GM21390 (cell line): ENCODE results near the gene LVRN.

Experiments used
- ATAC-seq: cut with Tn5 transposase; IDR thresholded peaks from one replicate; pipeline ENCODE4 v1.9.1; 2021; ENCODE audit not compliant: unreplicated experiment

Gene LVRN

DNA sequence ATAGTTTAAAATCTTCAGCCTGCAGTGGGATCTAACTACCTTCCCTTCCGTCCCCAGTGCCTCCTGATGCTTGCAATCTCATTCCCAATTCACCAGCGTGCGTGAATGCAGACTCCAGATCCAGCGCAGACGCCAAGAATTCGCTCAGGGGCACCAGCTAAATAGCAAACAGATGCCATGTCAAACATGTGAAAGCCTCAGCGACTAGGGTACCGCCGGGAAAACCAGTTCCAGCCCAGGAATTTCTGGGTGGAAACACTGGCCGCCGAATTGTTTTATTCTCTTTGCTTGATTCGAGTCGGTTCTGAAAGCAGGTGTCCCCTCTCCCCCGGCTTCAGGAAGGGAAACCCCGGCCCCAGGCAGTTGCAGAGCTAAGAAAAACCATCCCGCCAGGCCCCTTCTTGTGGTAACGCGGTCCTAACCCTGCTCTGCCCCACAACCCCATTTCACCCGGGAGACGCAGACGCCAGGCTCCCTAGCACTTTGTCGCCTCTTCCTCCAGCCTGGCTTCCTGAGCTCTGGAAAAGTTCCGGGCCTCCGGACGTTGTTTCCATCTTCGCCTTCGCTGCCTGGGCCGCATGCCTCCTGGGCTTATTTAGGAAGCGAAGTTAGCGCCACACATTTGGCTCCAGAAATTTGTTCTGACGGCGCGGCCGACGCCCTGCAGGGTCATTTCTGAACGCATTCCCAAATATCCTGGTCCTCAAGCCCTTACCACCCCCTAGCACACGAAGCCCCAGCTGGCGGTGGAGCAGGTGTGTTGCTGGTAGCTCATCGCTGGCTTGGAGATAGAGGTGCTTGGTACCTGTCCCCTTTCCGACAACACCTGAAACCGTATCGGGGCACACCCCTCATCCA lies 665 bp upstream of the LVRN start:
- ATAC-seq, result no peak

DNA sequence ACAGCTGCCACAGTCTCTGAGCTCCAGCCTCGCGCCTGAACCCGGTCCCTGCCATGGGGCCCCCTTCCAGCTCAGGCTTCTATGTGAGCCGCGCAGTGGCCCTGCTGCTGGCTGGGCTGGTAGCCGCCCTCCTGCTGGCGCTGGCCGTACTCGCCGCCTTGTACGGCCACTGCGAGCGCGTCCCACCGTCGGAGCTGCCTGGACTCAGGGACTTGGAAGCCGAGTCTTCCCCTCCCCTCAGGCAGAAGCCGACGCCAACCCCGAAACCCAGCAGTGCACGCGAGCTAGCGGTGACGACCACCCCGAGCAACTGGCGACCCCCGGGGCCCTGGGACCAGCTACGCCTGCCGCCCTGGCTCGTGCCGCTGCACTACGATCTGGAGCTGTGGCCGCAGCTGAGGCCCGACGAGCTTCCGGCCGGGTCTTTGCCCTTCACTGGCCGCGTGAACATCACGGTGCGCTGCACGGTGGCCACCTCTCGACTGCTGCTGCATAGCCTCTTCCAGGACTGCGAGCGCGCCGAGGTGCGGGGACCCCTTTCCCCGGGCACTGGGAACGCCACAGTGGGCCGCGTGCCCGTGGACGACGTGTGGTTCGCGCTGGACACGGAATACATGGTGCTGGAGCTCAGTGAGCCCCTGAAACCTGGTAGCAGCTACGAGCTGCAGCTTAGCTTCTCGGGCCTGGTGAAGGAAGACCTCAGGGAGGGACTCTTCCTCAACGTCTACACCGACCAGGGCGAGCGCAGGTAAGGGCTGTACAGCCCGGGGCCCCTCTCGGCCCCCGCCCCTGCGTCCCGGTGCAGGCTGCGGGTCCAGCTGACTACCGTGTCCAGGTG lies 509 bp downstream of the LVRN start:
- ATAC-seq, result peak; percentile 44

DNA sequence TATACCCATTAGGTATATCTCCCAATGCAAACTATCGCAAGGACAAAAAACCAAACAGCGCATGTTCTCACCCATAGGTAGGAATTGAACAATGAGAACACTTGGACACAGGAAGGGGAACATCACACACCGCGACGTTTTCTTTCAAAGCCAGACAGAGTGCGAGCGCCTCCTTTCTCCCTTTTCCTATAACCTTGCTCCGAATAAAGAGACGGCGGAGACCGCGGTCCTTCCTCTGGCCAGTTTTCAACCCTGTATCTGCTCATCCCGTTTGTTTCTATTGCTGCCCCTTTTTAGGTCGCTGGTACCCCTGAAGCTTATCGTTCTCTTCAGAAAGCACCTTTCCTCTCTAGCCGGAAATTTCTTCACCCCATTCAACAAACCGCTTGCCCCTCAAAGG lies 1.3 kb downstream of the LVRN start:
- no peak for ATAC-seq

DNA sequence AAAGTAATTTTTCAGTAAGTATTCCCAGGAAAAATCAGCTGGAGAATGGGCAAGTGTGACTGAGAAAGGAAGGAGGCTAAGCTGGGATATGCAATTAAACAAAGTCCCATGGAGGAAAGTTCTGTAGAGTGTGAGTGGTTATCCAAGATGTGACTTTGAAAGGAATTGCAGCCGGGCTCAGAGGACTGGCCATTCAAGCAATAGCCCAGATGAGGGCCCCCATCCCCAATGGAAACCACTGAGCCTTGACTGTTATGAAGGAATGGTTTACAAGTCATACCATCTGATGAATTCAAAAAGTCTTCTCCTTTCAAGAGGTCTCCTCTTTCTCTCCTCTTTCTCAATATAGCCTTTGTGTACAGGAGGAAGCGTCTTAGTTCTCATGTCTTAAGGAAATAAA lies 6.5 kb downstream of the LVRN start:
- no peak for ATAC-seq

DNA sequence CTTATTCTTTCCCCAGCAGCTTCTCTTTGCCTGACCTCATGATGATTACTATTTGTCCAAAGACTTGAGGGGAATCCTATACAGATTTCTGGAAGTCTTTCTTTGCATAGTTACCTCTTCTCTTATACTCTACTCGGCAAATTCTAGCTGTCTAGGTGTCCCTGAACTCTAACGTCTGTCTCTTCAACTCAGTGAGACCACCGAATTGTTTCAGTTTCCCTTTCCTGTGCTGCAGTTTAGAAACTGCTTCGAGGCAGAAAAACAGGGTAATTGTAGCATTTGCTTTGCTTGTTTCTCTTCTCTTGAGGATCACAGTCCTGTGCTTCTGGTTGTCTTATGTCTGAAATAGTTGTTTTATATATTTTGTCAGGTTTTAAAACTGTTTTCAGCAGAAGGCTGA lies 14.8 kb downstream of the LVRN start:
- peak; percentile 90 for ATAC-seq

DNA sequence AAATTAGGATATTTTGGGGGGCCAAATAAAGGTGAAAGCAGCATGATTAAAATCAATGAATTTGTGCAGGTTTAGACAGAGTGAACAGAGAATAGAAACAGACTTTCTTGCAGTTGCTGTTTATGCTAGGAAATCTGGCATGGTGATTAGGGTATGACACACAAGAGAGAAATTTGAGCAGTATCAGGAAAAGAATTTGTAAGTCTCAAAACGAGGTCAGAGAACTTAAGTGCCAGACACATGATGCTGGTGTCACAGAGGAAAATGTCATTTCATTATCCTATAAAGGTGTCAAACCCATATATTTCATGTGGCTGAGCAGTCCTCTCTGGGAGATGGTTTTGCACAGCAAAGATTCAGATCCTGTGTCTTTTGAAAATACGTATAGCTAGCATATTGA lies 15.7 kb downstream of the LVRN start:
- ATAC-seq, result peak; percentile 37

DNA sequence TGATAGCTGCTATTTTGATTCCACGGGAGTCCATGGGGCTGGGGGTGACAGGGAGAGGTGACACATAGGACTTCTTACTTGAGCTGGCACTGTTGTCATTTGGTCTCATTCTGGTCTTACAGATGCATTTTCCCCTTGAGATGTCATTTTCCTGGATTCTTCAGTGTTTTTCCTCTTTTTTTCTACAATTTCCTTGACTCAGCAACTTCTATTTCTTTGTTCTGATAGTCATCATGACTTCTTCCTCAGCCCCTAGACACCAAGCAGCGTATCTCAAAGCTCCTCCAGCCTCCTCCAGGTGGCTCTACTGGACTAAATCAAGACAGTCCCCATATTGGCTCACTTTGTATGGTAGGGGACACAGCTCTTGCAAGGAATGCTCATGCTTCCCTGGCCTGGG lies 16.5 kb downstream of the LVRN start:
- ATAC-seq, result no peak

DNA sequence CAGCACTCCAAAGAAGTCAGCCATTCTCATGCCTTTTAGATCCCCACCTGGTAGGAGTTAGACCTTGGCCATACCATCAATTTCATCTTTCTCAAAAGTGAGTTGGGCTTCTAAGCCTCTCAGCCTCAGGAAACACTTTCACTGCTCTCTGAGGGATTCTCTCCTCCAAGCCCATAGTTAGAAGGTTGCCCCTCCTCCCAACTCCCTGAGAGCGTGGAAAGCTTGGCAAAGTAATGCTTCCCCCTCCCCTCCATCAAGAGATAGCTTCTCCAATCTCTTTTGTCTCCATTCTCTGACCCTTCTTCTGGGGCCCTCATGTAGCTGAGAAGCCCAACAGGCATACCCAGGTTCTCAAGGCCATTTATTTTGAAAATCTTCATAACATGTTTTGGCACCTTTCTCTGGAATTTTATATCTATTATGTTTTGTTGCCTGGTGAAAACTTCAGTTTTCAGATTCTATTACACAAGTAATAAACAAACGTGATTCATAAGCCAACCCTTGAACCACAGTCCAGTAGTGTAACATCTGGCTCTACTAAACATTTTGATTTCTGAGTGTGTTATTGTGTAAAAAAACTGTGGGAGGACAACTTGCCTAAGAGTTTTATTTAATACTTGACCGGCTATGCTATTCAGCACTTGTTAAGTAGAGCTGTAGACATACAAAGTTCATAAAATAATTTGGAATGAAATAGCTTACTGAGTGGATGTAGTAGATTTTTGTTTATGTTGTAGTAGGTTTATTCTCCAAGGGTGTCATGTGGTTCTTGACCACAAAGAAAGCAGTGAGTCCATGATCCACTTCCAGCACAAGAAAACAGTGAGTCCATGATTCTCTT lies 17.1 kb downstream of the LVRN start:
- no peak for ATAC-seq

DNA sequence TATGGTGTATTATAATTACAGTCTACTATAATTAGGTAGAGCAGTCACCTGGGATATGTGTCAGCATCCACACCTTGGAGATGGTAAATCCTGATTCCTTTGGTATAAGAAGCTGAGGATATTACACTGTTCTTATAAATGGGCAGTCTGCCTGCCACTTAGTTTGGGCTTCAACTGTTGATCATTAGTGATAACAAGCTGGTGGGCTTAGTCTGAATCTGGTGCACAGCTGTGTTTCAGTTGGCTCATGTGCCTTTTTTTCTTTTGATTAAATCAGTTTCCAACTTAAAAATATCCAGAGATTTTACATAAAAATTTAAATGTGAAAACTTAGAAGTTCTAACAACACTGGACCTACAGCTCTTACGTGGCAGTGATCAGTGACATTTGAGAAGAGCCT lies 21.2 kb downstream of the LVRN start:
- ATAC-seq, result no peak

DNA sequence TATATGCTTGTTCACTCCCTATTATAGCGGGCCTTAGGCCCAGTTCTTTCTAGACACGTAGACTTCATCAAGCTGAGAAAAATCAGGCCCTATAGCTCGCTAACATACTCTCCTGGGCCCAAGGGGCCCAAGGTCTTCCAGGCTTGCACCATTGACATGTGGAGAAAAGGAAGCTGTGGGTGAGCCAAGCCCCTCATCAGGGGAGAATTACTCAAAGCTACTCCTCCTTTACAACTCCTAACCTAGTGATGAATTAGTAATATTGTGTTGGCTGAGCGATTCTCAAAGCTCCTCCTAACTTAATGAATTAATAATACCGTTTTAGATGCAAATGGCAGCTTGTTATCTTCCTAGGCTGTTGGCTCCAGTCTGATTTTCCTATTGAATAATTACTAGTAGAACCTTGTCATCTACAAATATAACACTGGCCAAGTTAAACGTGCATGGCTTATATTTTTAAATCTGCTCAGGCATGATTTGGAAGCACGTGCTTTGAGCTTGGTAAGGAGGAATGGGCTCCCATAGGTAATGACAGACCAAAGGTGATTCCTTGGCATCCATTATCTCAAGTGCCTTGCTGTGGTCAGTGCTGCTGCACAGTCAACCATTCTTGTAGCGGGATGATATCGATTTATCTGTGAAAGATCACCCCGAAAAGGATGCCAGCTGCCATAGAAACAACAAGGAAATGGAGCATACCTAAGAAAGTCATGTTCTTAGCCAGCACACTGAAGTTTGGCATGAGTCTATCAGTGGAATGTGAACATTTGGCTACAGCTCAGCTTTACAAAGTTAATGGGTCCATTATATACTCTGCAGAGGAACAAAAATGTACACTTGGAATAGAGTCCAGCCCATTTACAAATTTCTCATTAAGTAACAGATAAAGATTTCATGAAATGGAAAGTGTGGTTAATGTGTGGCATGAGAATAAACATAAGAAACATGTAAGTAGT lies 23.8 kb downstream of the LVRN start:
- no peak for ATAC-seq

DNA sequence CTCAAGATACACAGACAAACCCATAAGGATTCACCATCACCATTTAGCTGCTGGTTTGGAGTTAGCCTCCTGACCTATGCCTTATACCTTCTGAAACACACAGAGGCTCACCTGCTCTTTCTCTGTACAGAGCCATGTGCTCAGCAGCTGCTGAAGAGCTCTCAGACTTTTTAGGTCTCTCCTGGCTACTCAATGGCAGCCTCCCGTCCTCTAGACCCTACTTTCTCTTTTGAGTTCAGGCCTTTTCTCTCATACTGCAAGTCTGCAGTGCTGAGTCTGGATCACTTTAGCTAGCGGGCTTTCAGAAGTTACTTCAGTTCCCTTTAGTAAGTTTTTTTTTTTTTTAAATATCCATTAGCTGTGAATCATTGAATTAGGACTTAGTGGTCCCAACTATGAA lies 25.7 kb downstream of the LVRN start:
- no peak for ATAC-seq

DNA sequence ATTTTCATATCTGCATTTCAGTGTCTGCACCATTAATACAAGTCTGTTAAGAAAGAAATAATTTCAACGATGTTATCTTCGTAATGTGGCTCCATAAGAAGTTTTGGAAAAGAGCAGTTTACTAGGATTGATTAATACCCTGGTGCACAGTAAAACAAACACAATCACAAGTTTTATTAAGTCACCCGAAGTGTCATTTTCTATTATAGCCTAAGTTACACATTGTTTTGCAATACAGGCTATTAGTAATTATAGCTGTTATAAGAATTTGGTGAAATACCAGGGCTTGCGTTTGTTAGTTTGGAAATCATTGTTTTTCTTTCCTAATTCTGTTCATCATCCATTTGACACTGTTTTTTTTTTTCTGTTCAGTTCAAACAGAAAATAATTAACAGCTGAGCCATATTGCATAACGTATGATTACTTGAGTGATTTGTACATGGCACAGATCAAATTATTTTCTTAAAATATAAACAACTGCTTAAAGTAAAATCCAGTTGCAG lies 30.6 kb downstream of the LVRN start:
- ATAC-seq, result no peak

DNA sequence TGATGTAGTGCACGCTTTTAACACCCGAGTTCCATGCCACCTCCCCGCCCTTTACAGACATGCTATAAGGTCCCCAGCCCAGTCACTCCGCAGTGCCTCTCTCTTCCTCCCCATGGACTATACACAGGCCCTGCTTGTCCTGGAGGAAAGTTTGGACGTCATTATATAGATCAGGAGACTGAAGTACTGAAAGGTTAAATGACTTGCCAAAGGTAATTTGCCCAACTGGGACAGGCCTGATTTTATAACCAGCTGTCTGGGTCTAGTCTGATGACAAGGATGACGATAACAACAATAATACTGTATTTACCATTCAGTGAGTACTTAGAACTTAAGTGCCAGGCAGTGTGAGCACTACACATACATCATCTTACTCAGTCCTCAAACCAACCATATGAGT lies 33.1 kb downstream of the LVRN start:
- ATAC-seq, result no peak

DNA sequence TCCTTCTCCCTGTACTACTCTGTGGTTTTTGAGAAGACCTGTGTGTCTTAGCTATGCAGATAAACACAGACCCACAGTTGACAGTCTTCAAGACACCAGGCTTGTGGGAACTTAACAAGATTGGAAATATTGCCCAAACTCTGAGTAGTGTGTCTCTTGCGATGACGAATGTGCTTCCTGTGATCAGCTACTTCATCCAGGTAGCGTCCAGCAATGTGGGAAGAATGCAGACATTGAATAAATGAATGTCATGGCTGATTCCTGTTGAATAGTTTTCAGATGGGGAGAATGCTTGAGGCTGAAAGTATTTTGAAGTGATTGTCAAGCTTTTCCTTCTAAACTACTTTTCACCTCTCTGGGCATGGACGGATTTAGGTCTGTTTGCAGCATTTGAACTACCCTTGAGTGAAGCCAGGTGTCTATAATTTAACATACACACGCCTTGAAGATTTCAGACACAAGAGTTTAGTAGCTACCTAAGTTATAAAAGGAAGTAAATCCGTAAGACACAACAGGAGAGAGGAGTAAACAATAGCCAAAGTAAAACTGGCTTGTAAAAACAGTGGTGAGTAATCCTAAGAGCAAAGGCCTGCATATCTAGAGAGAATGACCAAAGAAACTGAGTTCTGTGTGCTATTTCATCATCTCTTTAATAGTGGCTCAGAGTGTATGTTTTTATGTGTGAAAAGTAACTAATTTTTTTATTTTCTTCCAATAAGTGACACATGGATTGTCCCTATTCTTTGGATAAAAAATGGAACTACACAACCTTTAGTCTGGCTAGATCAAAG lies 40.0 kb downstream of the LVRN start:
- no peak for ATAC-seq

DNA sequence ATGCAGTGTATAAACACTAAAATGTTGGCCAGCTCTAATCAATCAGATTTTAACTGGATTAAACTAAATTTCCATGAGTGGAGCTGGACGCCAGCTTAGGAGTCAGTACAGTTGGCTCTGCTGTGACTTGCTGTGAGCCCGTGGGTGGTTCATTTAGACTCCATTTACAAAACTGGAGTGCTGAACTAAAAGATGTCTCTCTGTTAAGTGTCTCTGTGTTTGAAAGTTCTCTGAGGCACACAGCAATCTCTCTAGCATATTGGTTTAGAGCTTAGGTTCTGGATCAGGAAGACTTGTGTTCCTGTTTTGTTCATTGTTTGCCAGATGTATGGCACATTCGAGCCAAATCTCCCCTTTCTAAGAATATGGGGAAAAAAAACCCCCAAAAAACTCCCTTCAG lies 42.0 kb downstream of the LVRN start:
- no peak for ATAC-seq

DNA sequence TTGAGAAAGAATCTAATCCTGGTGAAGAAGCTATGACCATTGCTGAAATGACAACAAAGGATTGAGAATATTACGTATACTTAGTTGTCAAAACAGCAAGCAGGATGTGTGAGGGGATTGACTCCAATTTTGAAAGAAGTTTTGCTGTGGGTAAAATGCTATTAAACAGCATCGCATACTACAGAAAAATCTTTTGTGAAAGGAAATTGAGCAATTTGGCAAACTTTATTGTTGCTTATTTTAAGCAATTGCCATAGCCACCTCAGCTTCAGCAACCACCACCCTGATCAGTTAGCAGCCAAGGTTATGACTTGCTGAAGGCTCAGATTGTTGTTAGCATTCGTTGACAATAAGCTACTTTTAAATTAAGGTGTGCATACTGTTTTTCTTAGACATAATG lies 47.5 kb downstream of the LVRN start:
- ATAC-seq, result no peak

DNA sequence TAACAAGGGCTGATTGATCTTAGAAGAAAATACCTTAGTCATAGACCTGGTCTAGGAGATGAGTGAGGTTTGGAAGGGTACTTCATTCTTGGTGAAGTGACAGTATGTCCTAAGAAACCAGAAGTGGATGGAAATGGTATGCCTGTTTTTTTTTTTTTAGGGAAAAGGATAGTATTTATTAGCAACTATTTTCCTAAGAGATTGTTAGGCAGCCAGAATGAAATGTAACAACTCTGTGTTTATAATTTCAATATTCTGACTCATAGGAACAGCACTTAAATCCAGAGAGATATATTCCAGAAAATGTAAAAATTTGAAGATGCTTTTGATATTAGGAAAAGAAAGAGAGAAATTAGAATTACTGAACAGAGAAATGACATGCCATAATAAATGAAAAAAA lies 48.8 kb downstream of the LVRN start:
- ATAC-seq, result no peak

DNA sequence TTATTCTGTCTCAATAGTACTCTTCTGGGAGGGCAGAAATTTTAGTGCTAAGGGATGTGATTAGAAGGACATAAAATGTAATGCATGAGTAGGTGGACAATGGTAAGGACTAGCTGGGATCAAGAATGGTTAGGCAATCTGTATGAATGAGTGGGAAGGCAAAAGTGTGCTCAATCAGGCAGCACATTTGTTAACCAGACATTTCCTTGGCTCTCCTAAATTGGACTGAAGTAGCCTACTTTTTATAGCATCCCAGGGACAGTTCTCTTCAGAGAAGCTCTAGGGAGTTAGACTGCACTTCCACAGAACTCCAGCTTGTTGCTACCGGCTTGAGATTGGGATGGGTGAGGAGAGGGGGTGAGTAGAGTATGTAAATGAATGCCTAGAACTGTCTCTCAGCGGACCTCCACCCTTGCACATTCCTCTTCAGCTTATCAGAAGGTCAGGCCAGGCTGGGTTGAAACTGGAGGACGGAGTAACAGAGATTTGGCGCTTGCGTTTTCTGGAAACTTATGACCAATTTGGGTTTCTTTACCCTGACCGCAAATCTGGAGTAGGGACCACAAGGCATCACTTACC lies 51.0 kb downstream of the LVRN start:
- no peak for ATAC-seq

DNA sequence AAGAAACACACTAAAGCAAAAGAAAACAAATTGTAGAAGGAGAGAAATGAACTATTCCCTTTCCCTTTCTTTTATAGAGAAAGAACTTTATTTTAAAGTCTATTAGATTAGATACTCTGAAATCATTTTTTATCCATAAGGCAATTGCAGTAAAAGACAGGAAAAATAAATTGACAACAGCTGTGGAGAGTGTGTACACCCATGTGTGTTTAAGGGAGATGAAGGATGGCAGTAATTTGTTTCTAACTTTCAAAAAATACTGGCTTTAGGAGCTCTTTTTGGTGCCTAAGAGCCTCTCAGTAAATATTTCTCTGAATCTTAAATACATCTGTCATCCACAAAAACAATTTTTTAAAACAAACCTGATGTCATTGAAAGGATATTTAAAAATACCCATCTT lies 51.7 kb downstream of the LVRN start:
- ATAC-seq, result no peak
